WTC11 (cell line): ENCODE data around the gene TMX4. TPM values are rescaled to one million over a fixed set of nuclear protein-coding genes. Genes with fewer than 3 reads are reported as not detected.

ENCODE experiments used
- ATAC-seq: fragments of 200-7000 bp; cut with Tn5 transposase; 2 replicates; pipeline ENCODE4 v1.10.0; 2021; ENCODE audit warnings: mild to moderate bottlenecking, moderate library complexity
- CTCF ChIA-PET: fragments of 300-600 bp; sonication (Branson Sonifier 250); formaldehyde crosslinking; loops from one replicate; lab custom pipeline; 2021; ENCODE audit warnings: antibody characterized with exemption; lab: Charles Lee
- POLR2A ChIA-PET: fragments of 350-600 bp; sonication (Branson Sonifier 250); formaldehyde crosslinking; loops from one replicate; lab custom pipeline; 2021; ENCODE audit warnings: antibody characterized with exemption; lab: Charles Lee
- DNase-seq: peaks from one replicate; pipeline ENCODE4 v3.0.0; 2021; ENCODE audit warnings: low spot score
- H3K27ac Mint-ChIP-seq: 2 replicates; pipeline ENCODE4 v1.8.0; 2021; ENCODE audit warnings: mixed read lengths
- H3K27me3 Mint-ChIP-seq: 2 replicates; pipeline ENCODE4 v1.8.0; 2021; ENCODE audit warnings: low read depth, mild to moderate bottlenecking, moderate library complexity, mixed read lengths
- H3K36me3 Mint-ChIP-seq: 2 replicates; pipeline ENCODE4 v1.8.0; 2021; ENCODE audit warnings: mixed read lengths
- H3K4me1 Mint-ChIP-seq: 2 replicates; pipeline ENCODE4 v1.8.0; 2022; ENCODE audit warnings: mixed read lengths
- H3K4me3 Mint-ChIP-seq: 2 replicates; pipeline ENCODE4 v1.8.0; 2021; ENCODE audit warnings: mild to moderate bottlenecking, moderate library complexity, mixed read lengths
- H3K9me3 Mint-ChIP-seq: 2 replicates; pipeline ENCODE4 v1.8.0; 2021; ENCODE audit warnings: mixed read lengths
- ATF6 ChIP-seq: sonication (generic); formaldehyde crosslinking; IDR thresholded peaks from 2 replicates; pipeline ENCODE4 v1.8.1; 2023; ENCODE audit warnings: mild to moderate bottlenecking, missing genetic modification reagents
- ELF4 ChIP-seq: sonication (generic); formaldehyde crosslinking; IDR thresholded peaks from 2 replicates; pipeline ENCODE4 v1.8.1; 2022; ENCODE audit warnings: low read depth, mild to moderate bottlenecking, moderate library complexity, missing genetic modification reagents
- ETV6 ChIP-seq: sonication (generic); formaldehyde crosslinking; IDR thresholded peaks from 2 replicates; pipeline ENCODE4 v1.8.1; 2022; ENCODE audit warnings: mild to moderate bottlenecking, missing genetic modification reagents
- NFATC4 ChIP-seq: fragments of 250-450 bp; sonication (Bioruptor Pico); IDR thresholded peaks from 2 replicates; pipeline ENCODE4 v1.9.0; 2021; ENCODE audit warnings: mild to moderate bottlenecking
- NFE2L1 ChIP-seq: sonication (generic); formaldehyde crosslinking; IDR thresholded peaks from 2 replicates; pipeline ENCODE4 v1.8.1; 2023; ENCODE audit warnings: missing genetic modification reagents
- NFYB ChIP-seq: sonication (generic); formaldehyde crosslinking; conservative IDR thresholded peaks from 2 replicates; pipeline ENCODE4 v1.8.0; 2022; ENCODE audit warnings: low read depth, missing genetic modification reagents
- NR3C1 ChIP-seq: sonication (generic); formaldehyde crosslinking; conservative IDR thresholded peaks from 2 replicates; pipeline ENCODE4 v1.8.1; 2023; ENCODE audit warnings: low read depth, mild to moderate bottlenecking, missing genetic modification reagents
- SMAD4 ChIP-seq: sonication (generic); formaldehyde crosslinking; IDR thresholded peaks from 2 replicates; pipeline ENCODE4 v1.8.0; 2022; ENCODE audit warnings: mild to moderate bottlenecking, missing genetic modification reagents
- SOX15 ChIP-seq: fragments of 250-450 bp; sonication (Bioruptor Pico); IDR thresholded peaks from 2 replicates; pipeline ENCODE4 v1.9.0; 2021; ENCODE audit warnings: mild to moderate bottlenecking
- STAT6 ChIP-seq: sonication (generic); formaldehyde crosslinking; conservative IDR thresholded peaks from 2 replicates; pipeline ENCODE4 v1.8.1; 2023; ENCODE audit warnings: mild to moderate bottlenecking, low read depth, missing genetic modification reagents, moderate library complexity
- total RNA-seq: library from RNA; stranded (reverse); gene quantifications from 3 replicates; pipeline ENCODE4 v1.2.3, GENCODE V29; 2021
- TF ChIP-seq, protein P1 (sequence below): sonication (generic); formaldehyde crosslinking; IDR thresholded peaks from 2 replicates; pipeline ENCODE4 v1.8.1; 2023; ENCODE audit warnings: mild to moderate bottlenecking, missing genetic modification reagents, moderate library complexity
- TF ChIP-seq, protein P2 (sequence below): sonication (generic); formaldehyde crosslinking; IDR thresholded peaks from 2 replicates; pipeline ENCODE4 v1.8.0; 2023; ENCODE audit warnings: mild to moderate bottlenecking, missing genetic modification reagents
- TF ChIP-seq, protein P3 (sequence below): fragments of 250-450 bp; sonication (Bioruptor Pico); IDR thresholded peaks from 2 replicates; pipeline ENCODE4 v2.1.2; 2022; ENCODE audit warnings: mild to moderate bottlenecking, moderate library complexity
- TF ChIP-seq, protein P4 (sequence below): sonication (generic); formaldehyde crosslinking; IDR thresholded peaks from 2 replicates; pipeline ENCODE4 v1.8.0; 2022; ENCODE audit warnings: mild to moderate bottlenecking, missing genetic modification reagents
- TF ChIP-seq, protein P5 (sequence below): fragments of 250-450 bp; sonication (Bioruptor Pico); IDR thresholded peaks from 2 replicates; pipeline ENCODE4 v1.9.0; 2021; ENCODE audit warnings: mild to moderate bottlenecking, borderline replicate concordance
- TF ChIP-seq, protein P6 (sequence below): sonication (generic); formaldehyde crosslinking; IDR thresholded peaks from 2 replicates; pipeline ENCODE4 v1.8.0; 2023; ENCODE audit warnings: missing genetic modification reagents
- TF ChIP-seq, protein P7 (sequence below): sonication (generic); formaldehyde crosslinking; IDR thresholded peaks from 2 replicates; pipeline ENCODE4 v1.8.0; 2022; ENCODE audit warnings: missing genetic modification reagents

The TMX4 gene
- total RNA-seq, 1 experiment from 2014 or later: 9.8 TPM

GRCh38 chr20:8019998-8020247 is 362 bp upstream of the TMX4 start (continued):
- TF ChIP-seq NFATC4 (CRISPR knock-in tag): no peak
- TF ChIP-seq NFE2L1 (CRISPR knock-in tag): no peak
- TF ChIP-seq, protein P1, sequence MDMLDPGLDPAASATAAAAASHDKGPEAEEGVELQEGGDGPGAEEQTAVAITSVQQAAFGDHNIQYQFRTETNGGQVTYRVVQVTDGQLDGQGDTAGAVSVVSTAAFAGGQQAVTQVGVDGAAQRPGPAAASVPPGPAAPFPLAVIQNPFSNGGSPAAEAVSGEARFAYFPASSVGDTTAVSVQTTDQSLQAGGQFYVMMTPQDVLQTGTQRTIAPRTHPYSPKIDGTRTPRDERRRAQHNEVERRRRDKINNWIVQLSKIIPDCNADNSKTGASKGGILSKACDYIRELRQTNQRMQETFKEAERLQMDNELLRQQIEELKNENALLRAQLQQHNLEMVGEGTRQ (CRISPR knock-in tag): no peak
- no peak for TF ChIP-seq NFYB
- TF ChIP-seq, protein P2, sequence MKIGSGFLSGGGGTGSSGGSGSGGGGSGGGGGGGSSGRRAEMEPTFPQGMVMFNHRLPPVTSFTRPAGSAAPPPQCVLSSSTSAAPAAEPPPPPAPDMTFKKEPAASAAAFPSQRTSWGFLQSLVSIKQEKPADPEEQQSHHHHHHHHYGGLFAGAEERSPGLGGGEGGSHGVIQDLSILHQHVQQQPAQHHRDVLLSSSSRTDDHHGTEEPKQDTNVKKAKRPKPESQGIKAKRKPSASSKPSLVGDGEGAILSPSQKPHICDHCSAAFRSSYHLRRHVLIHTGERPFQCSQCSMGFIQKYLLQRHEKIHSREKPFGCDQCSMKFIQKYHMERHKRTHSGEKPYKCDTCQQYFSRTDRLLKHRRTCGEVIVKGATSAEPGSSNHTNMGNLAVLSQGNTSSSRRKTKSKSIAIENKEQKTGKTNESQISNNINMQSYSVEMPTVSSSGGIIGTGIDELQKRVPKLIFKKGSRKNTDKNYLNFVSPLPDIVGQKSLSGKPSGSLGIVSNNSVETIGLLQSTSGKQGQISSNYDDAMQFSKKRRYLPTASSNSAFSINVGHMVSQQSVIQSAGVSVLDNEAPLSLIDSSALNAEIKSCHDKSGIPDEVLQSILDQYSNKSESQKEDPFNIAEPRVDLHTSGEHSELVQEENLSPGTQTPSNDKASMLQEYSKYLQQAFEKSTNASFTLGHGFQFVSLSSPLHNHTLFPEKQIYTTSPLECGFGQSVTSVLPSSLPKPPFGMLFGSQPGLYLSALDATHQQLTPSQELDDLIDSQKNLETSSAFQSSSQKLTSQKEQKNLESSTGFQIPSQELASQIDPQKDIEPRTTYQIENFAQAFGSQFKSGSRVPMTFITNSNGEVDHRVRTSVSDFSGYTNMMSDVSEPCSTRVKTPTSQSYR (CRISPR knock-in tag): no peak

DNA sequence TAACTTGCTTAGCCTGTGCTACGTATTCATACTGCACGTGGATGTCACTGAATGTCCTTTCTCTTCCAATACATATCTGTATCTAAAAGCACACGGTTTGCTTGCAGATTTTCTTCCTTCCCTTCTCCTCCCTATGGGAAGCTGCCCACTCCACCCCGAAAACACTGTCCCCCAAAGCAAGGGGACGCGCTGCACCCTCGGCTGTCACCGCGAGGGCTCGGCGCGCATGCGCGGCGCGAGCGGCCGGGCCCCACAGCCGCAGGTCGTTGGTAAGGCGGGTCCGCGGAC is 659 bp downstream of the TMX4 start:
- peak; percentile 82 for ATAC-seq
- peak; percentile 69 for DNase-seq
- Mint-ChIP-seq H3K4me3 (peak overlapping the region; percentile 79), H3K4me1 (peaks cover 11% of the 10 kb centered on the region), H3K36me3 (no peaks in the 10 kb centered on the region), H3K27me3 (peaks cover 4% of the 10 kb centered on the region; the same call in 1 of the 2 replicates), H3K9me3 (no peaks in the 10 kb centered on the region), H3K27ac (no peak overlapping the region)
- POLR2A ChIA-PET: interaction anchor here (0.6 kb wide), 1 partner anchor 631 kb away, joined by 4 read pairs; no protein-coding TSS in a partner anchor
- CTCF ChIA-PET: interaction anchor here (1.3 kb wide), 1 partner anchor 25 kb away, joined by 6 read pairs; no protein-coding TSS in a partner anchor
- TF ChIP-seq STAT6 (CRISPR knock-in tag): no peak
- TF ChIP-seq NR3C1 (CRISPR knock-in tag): no peak
- TF ChIP-seq, protein P3, sequence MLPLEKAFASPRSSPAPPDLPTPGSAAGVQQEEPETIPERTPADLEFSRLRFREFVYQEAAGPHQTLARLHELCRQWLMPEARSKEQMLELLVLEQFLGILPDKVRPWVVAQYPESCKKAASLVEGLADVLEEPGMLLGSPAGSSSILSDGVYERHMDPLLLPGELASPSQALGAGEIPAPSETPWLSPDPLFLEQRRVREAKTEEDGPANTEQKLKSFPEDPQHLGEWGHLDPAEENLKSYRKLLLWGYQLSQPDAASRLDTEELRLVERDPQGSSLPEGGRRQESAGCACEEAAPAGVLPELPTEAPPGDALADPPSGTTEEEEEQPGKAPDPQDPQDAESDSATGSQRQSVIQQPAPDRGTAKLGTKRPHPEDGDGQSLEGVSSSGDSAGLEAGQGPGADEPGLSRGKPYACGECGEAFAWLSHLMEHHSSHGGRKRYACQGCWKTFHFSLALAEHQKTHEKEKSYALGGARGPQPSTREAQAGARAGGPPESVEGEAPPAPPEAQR (CRISPR knock-in tag): no peak
- no peak for TF ChIP-seq SOX15 (CRISPR knock-in tag)
- no peak for TF ChIP-seq SMAD4 (CRISPR knock-in tag)
- TF ChIP-seq, protein P4, sequence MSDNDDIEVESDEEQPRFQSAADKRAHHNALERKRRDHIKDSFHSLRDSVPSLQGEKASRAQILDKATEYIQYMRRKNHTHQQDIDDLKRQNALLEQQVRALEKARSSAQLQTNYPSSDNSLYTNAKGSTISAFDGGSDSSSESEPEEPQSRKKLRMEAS (CRISPR knock-in tag): no peak
- TF ChIP-seq, protein P5, sequence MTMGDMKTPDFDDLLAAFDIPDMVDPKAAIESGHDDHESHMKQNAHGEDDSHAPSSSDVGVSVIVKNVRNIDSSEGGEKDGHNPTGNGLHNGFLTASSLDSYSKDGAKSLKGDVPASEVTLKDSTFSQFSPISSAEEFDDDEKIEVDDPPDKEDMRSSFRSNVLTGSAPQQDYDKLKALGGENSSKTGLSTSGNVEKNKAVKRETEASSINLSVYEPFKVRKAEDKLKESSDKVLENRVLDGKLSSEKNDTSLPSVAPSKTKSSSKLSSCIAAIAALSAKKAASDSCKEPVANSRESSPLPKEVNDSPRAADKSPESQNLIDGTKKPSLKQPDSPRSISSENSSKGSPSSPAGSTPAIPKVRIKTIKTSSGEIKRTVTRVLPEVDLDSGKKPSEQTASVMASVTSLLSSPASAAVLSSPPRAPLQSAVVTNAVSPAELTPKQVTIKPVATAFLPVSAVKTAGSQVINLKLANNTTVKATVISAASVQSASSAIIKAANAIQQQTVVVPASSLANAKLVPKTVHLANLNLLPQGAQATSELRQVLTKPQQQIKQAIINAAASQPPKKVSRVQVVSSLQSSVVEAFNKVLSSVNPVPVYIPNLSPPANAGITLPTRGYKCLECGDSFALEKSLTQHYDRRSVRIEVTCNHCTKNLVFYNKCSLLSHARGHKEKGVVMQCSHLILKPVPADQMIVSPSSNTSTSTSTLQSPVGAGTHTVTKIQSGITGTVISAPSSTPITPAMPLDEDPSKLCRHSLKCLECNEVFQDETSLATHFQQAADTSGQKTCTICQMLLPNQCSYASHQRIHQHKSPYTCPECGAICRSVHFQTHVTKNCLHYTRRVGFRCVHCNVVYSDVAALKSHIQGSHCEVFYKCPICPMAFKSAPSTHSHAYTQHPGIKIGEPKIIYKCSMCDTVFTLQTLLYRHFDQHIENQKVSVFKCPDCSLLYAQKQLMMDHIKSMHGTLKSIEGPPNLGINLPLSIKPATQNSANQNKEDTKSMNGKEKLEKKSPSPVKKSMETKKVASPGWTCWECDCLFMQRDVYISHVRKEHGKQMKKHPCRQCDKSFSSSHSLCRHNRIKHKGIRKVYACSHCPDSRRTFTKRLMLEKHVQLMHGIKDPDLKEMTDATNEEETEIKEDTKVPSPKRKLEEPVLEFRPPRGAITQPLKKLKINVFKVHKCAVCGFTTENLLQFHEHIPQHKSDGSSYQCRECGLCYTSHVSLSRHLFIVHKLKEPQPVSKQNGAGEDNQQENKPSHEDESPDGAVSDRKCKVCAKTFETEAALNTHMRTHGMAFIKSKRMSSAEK (CRISPR knock-in tag): no peak
- TF ChIP-seq, protein P6, sequence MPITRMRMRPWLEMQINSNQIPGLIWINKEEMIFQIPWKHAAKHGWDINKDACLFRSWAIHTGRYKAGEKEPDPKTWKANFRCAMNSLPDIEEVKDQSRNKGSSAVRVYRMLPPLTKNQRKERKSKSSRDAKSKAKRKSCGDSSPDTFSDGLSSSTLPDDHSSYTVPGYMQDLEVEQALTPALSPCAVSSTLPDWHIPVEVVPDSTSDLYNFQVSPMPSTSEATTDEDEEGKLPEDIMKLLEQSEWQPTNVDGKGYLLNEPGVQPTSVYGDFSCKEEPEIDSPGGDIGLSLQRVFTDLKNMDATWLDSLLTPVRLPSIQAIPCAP (CRISPR knock-in tag): no peak
- TF ChIP-seq, protein P7, sequence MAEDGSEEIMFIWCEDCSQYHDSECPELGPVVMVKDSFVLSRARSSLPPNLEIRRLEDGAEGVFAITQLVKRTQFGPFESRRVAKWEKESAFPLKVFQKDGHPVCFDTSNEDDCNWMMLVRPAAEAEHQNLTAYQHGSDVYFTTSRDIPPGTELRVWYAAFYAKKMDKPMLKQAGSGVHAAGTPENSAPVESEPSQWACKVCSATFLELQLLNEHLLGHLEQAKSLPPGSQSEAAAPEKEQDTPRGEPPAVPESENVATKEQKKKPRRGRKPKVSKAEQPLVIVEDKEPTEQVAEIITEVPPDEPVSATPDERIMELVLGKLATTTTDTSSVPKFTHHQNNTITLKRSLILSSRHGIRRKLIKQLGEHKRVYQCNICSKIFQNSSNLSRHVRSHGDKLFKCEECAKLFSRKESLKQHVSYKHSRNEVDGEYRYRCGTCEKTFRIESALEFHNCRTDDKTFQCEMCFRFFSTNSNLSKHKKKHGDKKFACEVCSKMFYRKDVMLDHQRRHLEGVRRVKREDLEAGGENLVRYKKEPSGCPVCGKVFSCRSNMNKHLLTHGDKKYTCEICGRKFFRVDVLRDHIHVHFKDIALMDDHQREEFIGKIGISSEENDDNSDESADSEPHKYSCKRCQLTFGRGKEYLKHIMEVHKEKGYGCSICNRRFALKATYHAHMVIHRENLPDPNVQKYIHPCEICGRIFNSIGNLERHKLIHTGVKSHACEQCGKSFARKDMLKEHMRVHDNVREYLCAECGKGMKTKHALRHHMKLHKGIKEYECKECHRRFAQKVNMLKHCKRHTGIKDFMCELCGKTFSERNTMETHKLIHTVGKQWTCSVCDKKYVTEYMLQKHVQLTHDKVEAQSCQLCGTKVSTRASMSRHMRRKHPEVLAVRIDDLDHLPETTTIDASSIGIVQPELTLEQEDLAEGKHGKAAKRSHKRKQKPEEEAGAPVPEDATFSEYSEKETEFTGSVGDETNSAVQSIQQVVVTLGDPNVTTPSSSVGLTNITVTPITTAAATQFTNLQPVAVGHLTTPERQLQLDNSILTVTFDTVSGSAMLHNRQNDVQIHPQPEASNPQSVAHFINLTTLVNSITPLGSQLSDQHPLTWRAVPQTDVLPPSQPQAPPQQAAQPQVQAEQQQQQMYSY (CRISPR knock-in tag): no peak
- no peak for TF ChIP-seq ELF4
- TF ChIP-seq ATF6 (CRISPR knock-in tag): no peak
- TF ChIP-seq ETV6 (CRISPR knock-in tag): no peak
